GM18508 (cell line): ENCODE results near the gene SEMA6D.

Experiments used
- ATAC-seq: cut with Tn5 transposase; IDR thresholded peaks from one replicate; pipeline ENCODE4 v1.9.1; 2021; ENCODE audit warnings: moderate number of reproducible peaks; ENCODE audit not compliant: insufficient read depth, unreplicated experiment

Gene SEMA6D

DNA sequence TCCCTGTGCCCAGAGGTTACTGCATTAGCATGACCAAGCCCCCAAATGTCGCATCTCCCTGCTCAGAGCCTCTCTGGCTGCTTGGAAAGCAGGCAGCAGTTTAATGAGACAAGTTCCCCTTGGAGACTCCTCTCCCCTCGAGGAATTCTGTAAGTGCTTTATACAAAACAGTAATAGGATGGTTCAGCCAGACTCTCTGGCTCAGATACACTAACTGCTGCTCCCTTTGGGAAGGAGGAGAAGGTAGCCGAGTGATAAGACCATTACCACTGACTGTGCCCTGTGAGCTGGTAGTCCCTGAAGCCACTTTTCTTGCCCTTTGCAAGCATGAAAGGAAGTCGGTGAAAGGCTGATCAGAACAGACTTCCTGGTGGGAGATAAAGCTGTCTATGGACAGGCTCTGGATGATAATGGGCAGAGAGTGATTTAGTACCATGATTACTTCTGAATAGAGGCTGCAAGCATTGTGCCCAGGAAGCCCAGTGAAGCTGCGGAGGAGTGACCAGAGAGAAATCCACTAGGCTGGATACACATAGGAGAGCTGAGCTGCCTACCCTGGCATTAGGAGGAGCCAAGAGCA lies 100.8 kb downstream of the SEMA6D start:
- no peak for ATAC-seq

GRCh38 chr15:47819158-47819557 lies 101.9 kb downstream of the SEMA6D start:
- ATAC-seq: no peak

- ATAC-seq: no peak
Observed at GRCh38 chr15:47820057-47820746, 102.9 kb downstream of the SEMA6D start.

DNA sequence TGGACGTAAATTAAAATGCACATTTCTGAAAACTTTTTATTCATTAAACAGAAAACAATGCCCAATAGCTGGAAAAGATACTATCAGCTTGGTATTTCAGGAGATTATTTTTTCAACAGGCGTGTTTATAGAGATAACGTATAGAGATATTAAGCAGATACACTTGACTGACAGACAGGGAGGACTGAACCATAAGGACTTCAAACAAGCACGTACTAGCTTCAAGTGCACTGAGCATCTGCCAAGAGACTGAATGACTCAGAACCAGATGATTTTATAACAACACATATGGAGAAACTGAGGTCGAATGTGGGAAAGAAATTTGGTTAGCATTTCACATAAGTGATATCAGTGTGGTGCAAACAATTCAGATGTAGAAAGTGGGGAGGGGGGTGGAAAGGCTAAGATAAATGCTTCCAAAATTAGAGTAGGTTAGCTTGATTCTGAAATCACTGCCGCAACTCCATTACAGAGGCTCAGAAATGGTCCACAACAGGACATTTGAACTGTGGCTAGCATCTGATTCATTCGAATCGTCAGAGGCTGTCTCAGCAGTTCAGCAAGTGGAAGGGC lies 103.5 kb downstream of the SEMA6D start:
- no peak for ATAC-seq

GRCh38 chr15:47822048-47822447 lies 104.7 kb downstream of the SEMA6D start:
- no peak for ATAC-seq
